H9 (cell line): ENCODE data around the gene IL1RAPL1. TPM values are rescaled to one million over a fixed set of nuclear protein-coding genes. Genes with fewer than 3 reads are reported as not detected.

ENCODE experiments used
- DNase-seq: peaks from one replicate; pipeline ENCODE4 v3.0.0-alpha.2; 2017
- H2AFZ ChIP-seq: one replicate; pipeline ENCODE4 v1.6.1; 2013; ENCODE audit warnings: mild to moderate bottlenecking, low read length, control low read depth, moderate library complexity
- H2AK5ac ChIP-seq: 2 replicates; pipeline ENCODE4 v1.6.1; 2013; ENCODE audit warnings: low read length, control low read depth, mixed read lengths; ENCODE audit not compliant: insufficient read length
- H2BK120ac ChIP-seq: one replicate; pipeline ENCODE4 v1.6.1; 2013; ENCODE audit warnings: low read depth, mild to moderate bottlenecking, low read length, control low read depth, inconsistent platforms; ENCODE audit not compliant: poor library complexity, severe bottlenecking
- H2BK12ac ChIP-seq: 2 replicates; pipeline ENCODE4 v1.6.1; 2013; ENCODE audit warnings: low read length, control low read depth, mixed read lengths, low read depth; ENCODE audit not compliant: insufficient read length
- H2BK15ac ChIP-seq: 2 replicates; pipeline ENCODE4 v1.6.1; 2013; ENCODE audit warnings: low read depth, low read length, control low read depth
- H2BK20ac ChIP-seq: one replicate; pipeline ENCODE4 v1.6.1; 2013; ENCODE audit warnings: low read depth, mild to moderate bottlenecking, low read length, control low read depth, inconsistent platforms; ENCODE audit not compliant: poor library complexity, severe bottlenecking
- H2BK5ac ChIP-seq: 2 replicates; pipeline ENCODE4 v1.6.1; 2013; ENCODE audit warnings: low read length, control low read depth, mixed read lengths; ENCODE audit not compliant: insufficient read length
- H3K14ac ChIP-seq: 2 replicates; pipeline ENCODE4 v1.6.1; 2013; ENCODE audit warnings: low read length, control low read depth; ENCODE audit not compliant: insufficient read depth
- H3K18ac ChIP-seq: 2 replicates; pipeline ENCODE4 v1.6.1; 2013; ENCODE audit warnings: low read depth, mild to moderate bottlenecking, mixed read lengths, low read length, control low read depth; ENCODE audit not compliant: insufficient read length
- H3K23ac ChIP-seq: 2 replicates; pipeline ENCODE4 v1.6.1; 2013; ENCODE audit warnings: low read length, control low read depth, mixed read lengths, low read depth; ENCODE audit not compliant: insufficient read length
- H3K23me2 ChIP-seq: 2 replicates; pipeline ENCODE4 v1.6.1; 2013; ENCODE audit warnings: low read depth, mild to moderate bottlenecking, mixed read lengths, low read length, control low read depth; ENCODE audit not compliant: insufficient read length, poor library complexity, severe bottlenecking
- H3K27ac ChIP-seq: 2 replicates; pipeline ENCODE4 v1.5.1; 2013; ENCODE audit warnings: low read length, control low read depth, mixed read lengths, low read depth; ENCODE audit not compliant: insufficient read length
- H3K27me3 ChIP-seq: 2 replicates; pipeline ENCODE4 v1.6.1; 2013; ENCODE audit warnings: low read length, control low read depth, inconsistent platforms; ENCODE audit not compliant: insufficient read depth
- H3K4ac ChIP-seq: 2 replicates; pipeline ENCODE4 v1.6.1; 2013; ENCODE audit warnings: low read depth, mild to moderate bottlenecking, control low read depth, inconsistent platforms, low read length, moderate library complexity
- H3K4me1 ChIP-seq: 2 replicates; pipeline ENCODE4 v1.6.1; 2013; ENCODE audit warnings: low read length, control low read depth, inconsistent platforms; ENCODE audit not compliant: insufficient read depth
- H3K4me2 ChIP-seq: 2 replicates; pipeline ENCODE4 v1.6.1; 2013; ENCODE audit warnings: low read length, control low read depth, mixed read lengths; ENCODE audit not compliant: insufficient read length, insufficient read depth
- H3K56ac ChIP-seq: 2 replicates; pipeline ENCODE4 v1.6.1; 2013; ENCODE audit warnings: low read depth, mild to moderate bottlenecking, mixed read lengths, low read length, control low read depth; ENCODE audit not compliant: insufficient read length
- H3K79me1 ChIP-seq: 2 replicates; pipeline ENCODE4 v1.6.1; 2013; ENCODE audit warnings: low read depth, mild to moderate bottlenecking, moderate library complexity, low read length, control low read depth, inconsistent platforms; ENCODE audit not compliant: insufficient read depth, poor library complexity, severe bottlenecking
- H3K79me2 ChIP-seq: 2 replicates; pipeline ENCODE4 v1.6.1; 2013; ENCODE audit warnings: low read length, control low read depth, inconsistent platforms; ENCODE audit not compliant: insufficient read depth
- H3K9ac ChIP-seq: 2 replicates; pipeline ENCODE4 v1.6.1; 2013; ENCODE audit warnings: low read length, control low read depth, mixed read lengths; ENCODE audit not compliant: insufficient read length; ENCODE audit errors: extremely low read depth
- H3K9me3 ChIP-seq: one replicate; pipeline ENCODE4 v1.6.1; 2013; ENCODE audit warnings: low read depth, low read length, inconsistent platforms; ENCODE audit not compliant: control insufficient read depth
- H3T11ph ChIP-seq: one replicate; pipeline ENCODE4 v1.6.1; 2013; ENCODE audit warnings: mild to moderate bottlenecking, low read length, control low read depth, inconsistent platforms
- H4K20me1 ChIP-seq: one replicate; pipeline ENCODE4 v1.6.1; 2013; ENCODE audit not compliant: control insufficient read depth, insufficient read length, insufficient read depth
- H4K5ac ChIP-seq: 2 replicates; pipeline ENCODE4 v1.6.1; 2013; ENCODE audit warnings: low read depth, mild to moderate bottlenecking, mixed read lengths, low read length, control low read depth; ENCODE audit not compliant: insufficient read length
- H4K8ac ChIP-seq: replicated peaks from 2 replicates; pipeline ENCODE4 v1.6.1; 2013; ENCODE audit warnings: low read length, control low read depth, mixed read lengths, low read depth; ENCODE audit not compliant: insufficient read length
- H4K91ac ChIP-seq: 2 replicates; pipeline ENCODE4 v1.6.1; 2013; ENCODE audit warnings: low read depth, mild to moderate bottlenecking, moderate library complexity, mixed read lengths, low read length, control low read depth; ENCODE audit not compliant: insufficient read length
- H3K27ac Mint-ChIP-seq, 3 experiments: 2 replicates in 2 of 3; 3 replicates in 1 of 3; pipeline ENCODE4 v1.8.0; 2020 to 2021; ENCODE audit warnings: mixed read lengths in 3 of 3, mild to moderate bottlenecking in 1 of 3, moderate library complexity in 1 of 3
- H3K27me3 Mint-ChIP-seq: 2 replicates; pipeline ENCODE4 v1.8.0; 2021; ENCODE audit warnings: low read depth, mild to moderate bottlenecking, moderate library complexity, mixed read lengths
- H3K36me3 Mint-ChIP-seq, 3 experiments: 2 replicates in 2 of 3; 3 replicates in 1 of 3; pipeline ENCODE4 v1.8.0; 2020 to 2021; ENCODE audit warnings: low read depth in 3 of 3, mixed read lengths in 3 of 3; ENCODE audit not compliant: insufficient read depth in 1 of 3
- H3K4me1 Mint-ChIP-seq, 2 experiments: 2 replicates each; pipeline ENCODE4 v1.8.0; 2020; ENCODE audit warnings: mixed read lengths in 2 of 2
- H3K4me3 Mint-ChIP-seq, 2 experiments: 2 replicates in 1 of 2; 3 replicates in 1 of 2; pipeline ENCODE4 v1.8.0; 2020 to 2021; ENCODE audit warnings: mild to moderate bottlenecking in 2 of 2, mixed read lengths in 2 of 2, moderate library complexity in 1 of 2
- H3K9me3 Mint-ChIP-seq, 2 experiments: 2 replicates in 1 of 2; 3 replicates in 1 of 2; pipeline ENCODE4 v1.8.0; 2020; ENCODE audit warnings: mild to moderate bottlenecking in 2 of 2, mixed read lengths in 2 of 2, moderate library complexity in 1 of 2
- CTCF ChIP-seq: fragments of 200-600 bp; sonication (generic); conservative IDR thresholded peaks from 3 replicates; pipeline ENCODE4 v1.8.0; 2021; ENCODE audit warnings: antibody characterized with exemption, mild to moderate bottlenecking
- WGBS: extraction: QIAGEN DNeasy Blood & Tissue Kit; methylation state at CpG from one replicate; pipeline ENCODE4 v1.1.7; 2013; ENCODE audit warnings: missing lambda C conversion rate, low lambda C conversion rate, mixed read lengths; ENCODE audit not compliant: insufficient read length; ENCODE audit errors: extremely low coverage; 5-methylcytosine and 5-hydroxymethylcytosine counted together
- total RNA-seq: library from RNA; stranded (reverse); gene quantifications from 2 replicates; pipeline ENCODE4 v1.2.1, GENCODE V29; 2021

The IL1RAPL1 gene
- total RNA-seq, 1 experiment from 2014 or later, result 0.31 TPM

- H3K14ac ChIP-seq, result no peak overlapping the region
- H3K18ac ChIP-seq, result no peak overlapping the region
- no peak overlapping the region for H4K5ac ChIP-seq
- peaks cover 9 to 13% of the 10 kb centered on the region in 2 experiments for H3K4me1 Mint-ChIP-seq
- H3K9ac ChIP-seq, result no peak overlapping the region
- H3K79me2 ChIP-seq, result no peaks in the 10 kb centered on the region
- no peak overlapping the region for H2AFZ ChIP-seq
- no peak overlapping the region for H2AK5ac ChIP-seq
- peaks cover under 1% of the 10 kb centered on the region; the same call in 1 of the 2 replicates for H3K27me3 Mint-ChIP-seq
- H2BK20ac ChIP-seq, result no peak overlapping the region
- no peak overlapping the region for H2BK12ac ChIP-seq
- no peak for DNase-seq
- H4K8ac ChIP-seq, result no peak overlapping the region
- no peaks in the 10 kb centered on the region for H3K9me3 ChIP-seq
- no peaks in the 10 kb centered on the region for H3K23me2 ChIP-seq
- H3K56ac ChIP-seq, result no peak overlapping the region
- H2BK15ac ChIP-seq, result no peak overlapping the region
- H3K23ac ChIP-seq, result no peak overlapping the region
- H3K27ac Mint-ChIP-seq, result no peak overlapping the region
- no peak overlapping the region for H2BK120ac ChIP-seq
- H3K4me3 Mint-ChIP-seq, result no peak overlapping the region
- H3K9me3 Mint-ChIP-seq, result peaks cover 2 to 51% of the 10 kb centered on the region in 2 experiments; a peak in 4 of 5 replicates
- no peak overlapping the region for H2BK5ac ChIP-seq
- no peaks in the 10 kb centered on the region for H4K20me1 ChIP-seq
- H3K79me1 ChIP-seq, result no peaks in the 10 kb centered on the region
- H4K91ac ChIP-seq, result no peak overlapping the region
- peak; percentile 57 for TF ChIP-seq CTCF
- no peak overlapping the region for H3K4ac ChIP-seq
- H3K36me3 Mint-ChIP-seq, result no peaks in the 10 kb centered on the region
- H3T11ph ChIP-seq, result no peak overlapping the region
- no peaks in the 10 kb centered on the region for H3K27me3 ChIP-seq
- H3K4me2 ChIP-seq, result no peak overlapping the region
- WGBS, result no CpG with 5 or more reads among the region's 3 CpGs
- no peak overlapping the region for H3K27ac ChIP-seq
- H3K4me1 ChIP-seq, result no peaks in the 10 kb centered on the region
These were observed 8.1 kb downstream of the IL1RAPL1 start for GRCh38 chrX:28595346-28595745.
